Stimulated activated naive CD4-positive, alpha-beta T cell treated with Interleukin-2 at 50 U/mL for 16 hours (primary cell): ENCODE data around the gene FBXO47.

ENCODE experiments used
- DNase-seq: peaks from one replicate; lab custom pipeline; 2025; lab: John Stamatoyannopoulos, UW

FBXO47 gene, protein sequence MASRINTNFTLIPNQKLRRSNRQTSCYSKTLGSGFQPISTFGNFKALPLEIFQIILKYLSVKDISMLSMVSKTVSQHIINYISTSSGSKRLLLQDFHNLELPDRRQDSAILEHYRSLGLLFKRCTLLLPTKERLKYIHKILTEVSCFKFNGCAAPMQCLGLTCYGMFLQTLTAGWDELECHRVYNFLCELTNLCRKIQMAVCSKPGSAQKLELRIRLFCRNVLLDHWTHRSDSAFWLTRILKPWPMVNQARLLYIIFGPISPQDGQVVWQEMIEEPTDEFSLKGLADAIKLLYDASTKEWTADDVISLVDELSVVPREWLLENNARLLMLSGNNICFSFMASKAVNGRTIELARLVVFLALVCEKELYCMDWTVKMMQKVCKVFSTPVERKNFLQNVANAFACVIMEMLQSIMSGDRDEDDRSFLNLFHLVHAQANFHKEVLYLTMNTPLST

DNA sequence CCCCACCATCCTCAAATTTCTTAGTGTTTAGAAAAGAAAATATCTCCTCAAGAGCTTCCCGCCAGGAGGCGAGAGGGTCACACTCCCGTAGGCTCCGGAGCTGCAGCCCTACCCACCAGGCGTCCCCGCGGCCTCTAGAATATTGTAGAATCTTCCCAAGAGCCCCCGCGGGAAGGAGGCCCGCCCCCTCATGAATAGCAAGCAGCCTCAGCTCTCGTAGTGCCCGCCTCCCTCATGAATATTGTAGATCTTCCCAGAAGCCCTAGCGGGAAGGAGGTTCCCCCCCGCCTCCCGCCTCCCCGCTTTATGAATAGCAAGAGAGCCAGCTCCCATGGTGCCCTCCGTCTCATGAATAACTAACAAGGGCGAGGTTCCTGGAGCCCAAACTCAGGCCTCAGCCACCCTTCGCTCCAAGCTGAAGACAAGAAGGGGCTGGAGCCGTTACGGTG is at the start of gene FBXO47:
FBXO47 (minus strand) TSS at position 114 of the 449 bp plus-strand sequence. CDS start 4,378 bp downstream, outside the sequence.
- DNase-seq, result peak; percentile 84

DNA sequence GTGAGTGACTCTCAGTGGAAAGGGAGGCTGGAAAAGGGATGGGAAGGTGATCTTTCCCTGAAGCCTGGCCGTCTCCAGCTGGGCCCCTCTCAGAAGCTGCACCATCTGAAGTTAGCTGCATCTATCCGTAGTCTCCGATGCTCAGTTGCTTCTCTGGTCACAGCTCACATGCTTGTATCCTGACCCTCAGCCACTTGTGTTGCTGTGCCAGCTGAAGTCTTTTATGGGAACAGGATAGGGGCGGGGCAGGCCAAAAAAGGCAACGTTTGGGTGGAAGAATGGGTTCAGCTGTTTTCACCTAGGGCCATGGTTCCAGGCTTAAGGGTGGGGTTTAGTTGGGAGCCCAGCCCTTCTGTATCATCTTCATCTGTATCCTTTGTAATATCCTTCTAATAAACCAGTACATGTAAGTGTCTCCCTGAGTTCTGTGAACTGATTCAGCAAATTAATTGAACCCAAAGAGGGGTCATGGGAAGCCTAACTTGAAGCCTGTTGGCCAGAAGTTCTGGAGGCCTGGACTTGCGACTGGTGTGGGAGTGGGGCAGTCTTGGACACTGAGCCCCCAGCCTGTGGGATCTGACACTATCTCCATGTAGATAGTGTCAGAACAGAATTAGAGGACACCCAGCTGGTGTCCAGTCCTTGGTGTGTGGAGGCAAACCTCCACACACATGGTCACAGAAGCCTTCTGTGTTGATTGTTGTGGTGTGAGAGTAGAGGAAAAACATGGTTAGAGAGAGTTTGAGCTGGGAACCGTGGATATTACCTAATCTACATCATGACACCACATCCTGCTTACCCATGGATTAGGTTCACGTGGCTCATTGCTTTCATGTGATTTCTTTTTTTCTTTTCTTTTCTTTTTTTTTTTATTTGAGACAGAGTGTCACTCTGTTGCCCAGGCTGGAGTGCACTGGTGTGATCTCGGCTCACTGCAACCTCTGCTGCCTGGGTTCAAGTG is 49.3 kb upstream of the FBXO47 start:
- no peak for DNase-seq

DNA sequence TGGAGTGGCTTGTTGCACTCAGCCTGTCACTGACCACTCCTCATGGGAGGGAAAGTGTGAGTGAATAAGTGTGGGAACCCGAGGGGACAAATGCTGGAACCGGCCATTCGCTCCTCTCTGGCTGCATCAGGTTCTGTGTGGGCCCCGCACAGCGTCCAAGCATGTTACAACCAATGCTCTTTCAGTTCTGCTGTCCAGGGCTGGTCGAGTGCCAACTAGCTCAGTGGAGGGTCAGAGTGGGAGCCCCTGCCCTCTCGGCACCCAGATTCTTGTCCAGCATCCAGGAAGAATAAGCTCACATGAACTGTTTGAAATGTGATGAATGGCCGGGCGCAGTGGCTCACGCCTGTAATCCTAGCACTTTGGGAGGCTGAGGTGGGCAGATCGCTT is 48.3 kb upstream of the FBXO47 start:
- no peak for DNase-seq

DNA sequence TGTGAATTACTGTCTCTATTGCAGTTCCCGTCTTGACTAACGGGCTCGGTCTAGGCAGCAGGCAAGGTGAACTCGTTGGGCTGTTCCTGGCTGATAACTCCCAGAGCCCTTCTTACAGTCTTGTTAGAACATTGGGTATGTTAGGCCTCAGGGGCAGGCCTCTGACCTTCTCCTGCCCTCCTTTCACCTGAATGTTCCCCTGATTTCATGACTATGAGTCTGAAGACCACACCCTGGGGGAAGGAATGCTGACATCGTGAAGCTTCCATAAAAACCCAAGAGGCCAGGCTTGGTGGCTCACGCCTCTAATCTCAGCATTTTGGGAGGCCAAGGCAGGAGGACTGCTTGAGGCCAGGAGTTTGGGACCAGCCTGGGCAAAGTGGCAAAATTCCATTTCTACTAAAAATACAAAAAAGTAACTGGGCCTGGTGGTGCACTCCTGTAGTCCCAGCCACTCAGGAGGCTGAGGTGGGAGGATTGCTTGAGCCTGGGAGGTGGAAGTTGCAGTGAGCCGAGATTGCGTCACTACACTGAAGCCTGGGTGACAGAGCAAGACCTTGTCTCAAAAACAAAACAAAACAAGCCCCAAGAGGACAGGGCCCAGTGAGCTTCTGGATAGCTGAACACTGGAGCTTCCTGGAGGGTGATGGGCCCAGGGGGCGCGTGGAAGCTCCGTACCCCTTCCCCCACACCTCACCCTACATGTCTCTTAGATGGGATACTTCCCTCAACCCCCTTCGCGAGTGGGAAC is 47.8 kb upstream of the FBXO47 start:
- DNase-seq, result no peak

DNA sequence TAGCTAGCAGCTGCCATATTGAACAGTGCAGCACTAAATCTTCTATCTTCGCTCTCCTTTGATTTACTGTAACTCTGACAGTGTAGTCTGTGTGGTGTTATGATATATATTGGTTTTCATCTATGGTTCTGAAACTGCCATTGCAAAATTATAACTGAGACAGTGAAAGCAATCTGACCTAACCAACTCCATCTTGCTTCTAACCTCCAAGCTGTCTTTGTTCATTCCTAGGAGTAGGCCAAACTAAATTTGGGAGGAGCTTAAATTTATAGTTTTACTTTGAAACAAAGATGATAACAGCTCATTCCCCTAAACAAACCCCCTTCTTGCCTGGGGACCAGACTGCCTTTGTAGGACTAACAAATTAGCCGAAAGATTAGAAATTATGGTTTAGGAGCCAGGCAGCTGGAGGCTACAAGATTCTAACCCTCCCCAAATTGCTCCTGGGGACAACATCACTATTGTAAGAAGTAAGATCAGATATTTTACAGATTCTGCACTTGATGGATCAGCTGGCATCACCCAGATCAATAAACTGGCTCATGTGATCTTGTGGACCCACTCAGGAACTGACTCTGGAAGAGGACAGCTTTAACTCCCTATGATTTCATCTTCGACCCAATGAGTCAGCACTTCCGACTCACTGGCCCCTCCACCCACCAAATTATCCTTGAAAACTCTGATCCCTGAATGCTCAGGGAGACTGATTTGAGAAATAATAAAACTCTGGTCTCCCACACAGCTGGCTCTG is 47.0 kb upstream of the FBXO47 start:
- no peak for DNase-seq

DNA sequence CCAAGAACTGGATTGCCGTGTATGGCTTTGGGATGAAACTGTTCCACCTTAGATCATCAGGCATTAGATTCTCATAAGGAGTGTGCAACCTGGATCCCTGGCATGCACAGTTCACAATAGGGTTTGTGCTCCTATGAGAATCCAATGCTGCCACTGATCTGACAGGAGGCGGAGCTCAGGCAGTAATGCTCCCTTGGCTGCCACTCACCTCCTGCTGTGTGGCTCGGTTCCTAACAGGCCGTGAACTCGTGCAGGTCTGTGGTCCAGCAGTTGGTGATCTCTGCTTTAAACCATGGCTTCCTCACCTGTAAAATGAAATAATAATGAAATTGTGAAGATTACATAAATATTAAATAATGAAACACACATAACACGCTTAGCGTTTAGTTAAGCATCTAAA is 45.5 kb upstream of the FBXO47 start:
- no peak for DNase-seq

DNA sequence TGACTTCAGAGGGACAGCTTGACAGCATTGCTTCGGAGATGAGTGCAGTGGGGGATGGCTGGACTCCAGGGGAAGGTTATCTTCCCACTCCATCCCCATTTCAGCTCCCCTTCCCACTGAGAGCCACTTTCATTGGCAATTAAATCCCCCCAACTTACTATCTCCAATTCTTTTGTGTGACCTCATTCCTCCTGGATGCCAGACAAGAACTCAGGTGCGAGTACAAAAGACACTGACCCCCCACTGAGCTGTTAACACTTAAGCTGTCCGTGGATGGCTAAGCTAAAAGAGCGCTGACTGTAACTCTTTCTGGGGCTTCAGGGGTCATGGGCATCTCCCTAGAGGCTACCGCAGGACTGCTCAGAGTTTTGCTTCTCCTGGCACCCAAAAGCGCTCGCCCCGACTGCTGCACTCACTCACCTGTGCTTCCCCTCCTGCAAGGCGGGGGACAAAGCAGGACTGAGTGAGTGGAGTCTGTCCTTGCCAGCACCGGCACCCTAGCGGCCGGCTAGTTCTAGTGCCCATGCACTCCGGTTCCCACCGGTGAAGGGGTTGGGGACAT is 44.8 kb upstream of the FBXO47 start:
- no peak for DNase-seq

DNA sequence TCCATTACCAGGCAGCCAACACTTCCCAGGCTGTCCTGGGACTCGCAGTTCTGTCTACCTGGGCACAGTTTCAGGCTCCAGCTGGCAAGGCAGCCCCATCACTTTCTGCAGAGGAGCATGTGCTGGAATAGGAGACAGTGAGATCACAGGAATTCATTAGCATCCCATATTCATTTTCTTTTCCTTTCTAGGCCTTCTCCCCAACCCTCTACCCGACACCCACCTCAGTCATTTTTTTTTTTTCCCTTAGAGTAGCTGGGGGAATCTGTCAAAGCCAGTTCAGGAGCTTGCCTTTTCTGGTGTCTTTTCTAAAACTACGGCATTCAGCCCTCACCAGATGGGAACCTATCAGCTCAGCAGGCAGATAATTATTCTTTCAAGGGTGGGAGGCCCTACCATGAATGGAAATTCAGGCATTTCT is 42.4 kb upstream of the FBXO47 start:
- no peak for DNase-seq

DNA sequence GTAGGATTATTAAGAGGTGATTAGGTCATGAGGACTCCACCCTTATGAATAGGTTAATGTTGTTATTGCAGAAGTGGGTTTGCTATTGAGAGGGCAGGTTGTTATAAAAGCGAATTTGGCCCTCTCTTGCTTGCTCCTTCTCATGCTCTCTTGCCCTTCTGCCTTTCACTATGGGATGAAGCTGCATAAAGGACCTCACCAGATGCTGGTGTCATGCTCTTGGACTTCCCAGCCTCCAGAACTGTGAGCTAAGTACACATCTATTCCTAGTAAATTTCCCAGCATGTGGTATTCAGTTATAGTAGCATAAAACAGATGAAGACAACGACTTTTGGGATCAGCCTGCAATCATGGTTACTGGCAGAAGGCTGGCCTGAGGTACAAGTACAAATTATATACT is 41.4 kb upstream of the FBXO47 start:
- no peak for DNase-seq

DNA sequence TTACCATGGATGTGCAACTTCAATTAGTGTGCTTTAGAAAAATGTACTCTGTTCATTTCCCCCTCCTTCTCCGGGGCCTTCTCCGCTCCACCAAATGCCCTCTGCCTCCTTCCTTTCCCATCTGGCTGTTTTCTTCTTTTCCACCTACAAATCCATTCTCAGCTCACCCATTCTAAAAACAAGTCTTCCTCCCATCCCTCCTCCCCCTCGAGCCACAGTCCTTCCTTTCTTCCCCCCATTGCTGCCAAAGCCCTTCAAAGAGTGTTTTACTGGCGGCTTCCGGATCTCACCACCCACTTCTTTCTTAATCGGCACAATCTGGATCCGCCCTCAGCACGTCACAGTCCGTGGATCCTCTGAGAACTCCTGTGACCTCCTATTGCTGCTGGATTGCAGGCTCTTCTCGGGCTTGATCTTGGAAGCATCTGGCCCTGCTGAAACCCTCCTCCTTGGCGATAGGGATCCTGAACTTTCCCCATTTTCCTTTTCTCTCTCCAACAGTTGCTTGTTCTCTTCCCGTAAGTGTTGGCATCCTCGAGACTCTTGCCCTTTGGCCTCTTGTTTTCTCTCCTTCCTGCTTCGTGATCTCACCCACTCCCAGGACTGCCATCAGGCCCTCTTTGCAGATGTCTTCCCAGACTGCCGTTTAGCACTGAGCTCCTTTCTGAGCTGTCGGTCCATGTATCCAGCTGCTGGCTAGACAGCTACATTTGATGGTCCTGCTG is 36.0 kb upstream of the FBXO47 start:
- no peak for DNase-seq

DNA sequence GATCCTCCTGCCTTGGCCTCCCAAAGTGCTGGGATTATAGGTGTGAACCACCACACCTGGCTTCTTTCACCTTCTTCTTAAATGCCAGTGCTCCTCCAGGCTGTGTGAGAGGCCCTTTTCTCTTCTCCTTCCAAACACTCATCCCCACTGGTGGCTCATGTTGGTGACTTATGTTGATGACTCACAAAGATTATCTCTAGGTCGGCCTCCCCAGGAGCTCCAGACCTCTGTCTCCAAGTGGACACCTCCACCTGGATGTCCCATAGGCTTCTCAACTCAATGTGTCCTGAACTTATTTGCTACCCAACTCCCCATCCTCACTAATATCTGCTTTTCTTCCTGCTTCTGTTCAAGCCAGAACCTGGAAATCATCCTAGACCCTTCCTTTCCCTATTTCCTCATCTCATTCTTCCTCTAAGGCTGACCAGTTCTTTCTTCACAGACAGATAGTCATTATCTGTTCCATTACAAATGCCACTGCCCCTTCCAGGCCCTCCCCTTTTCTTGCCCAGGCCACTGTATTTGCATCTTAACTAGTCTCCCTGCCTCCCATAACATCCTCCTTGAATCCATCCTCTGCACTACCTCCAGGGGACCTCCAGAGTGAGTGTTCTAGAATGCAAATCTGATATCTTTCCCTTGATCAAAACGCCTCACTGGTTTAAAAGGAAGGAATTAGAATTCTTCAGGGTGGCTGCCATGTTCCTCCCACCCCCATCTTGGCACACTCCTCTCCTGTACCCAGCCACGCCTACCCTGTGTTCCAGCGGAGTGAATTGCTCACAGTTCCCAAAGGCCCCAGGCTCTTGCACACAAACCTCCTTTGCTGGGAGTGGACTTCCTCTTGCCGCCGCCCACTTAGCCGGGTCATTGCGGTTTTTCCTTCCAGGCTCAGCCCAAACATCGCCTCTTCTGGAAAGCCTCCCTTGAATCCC is 34.8 kb upstream of the FBXO47 start:
- DNase-seq, result no peak

DNA sequence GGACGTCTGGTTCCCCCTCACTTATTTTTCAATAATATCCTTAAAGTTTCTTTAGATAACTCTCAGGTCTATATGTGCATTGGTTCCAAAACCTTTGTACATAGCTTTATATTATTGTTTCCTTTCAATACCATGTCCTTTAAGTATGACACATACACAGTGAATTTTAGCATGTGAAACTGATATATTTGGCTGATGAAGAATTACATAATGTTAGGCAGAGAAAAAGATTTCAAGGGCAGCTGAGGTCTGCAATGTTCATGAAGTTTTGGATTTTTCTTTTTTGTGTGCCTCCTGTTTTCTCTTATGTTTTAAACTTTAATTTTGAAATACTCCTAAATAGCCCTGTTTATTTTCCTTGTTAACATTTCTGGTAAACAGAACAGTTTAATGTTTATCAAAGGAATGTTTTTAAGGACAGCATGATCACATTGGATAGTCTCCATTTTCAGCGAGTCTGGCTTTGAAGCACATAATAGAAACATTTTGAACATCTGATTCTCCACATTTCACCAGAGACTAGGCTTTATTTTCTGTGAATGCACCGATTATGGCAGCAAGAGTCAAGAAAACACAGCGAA is 32.9 kb upstream of the FBXO47 start:
- no peak for DNase-seq

DNA sequence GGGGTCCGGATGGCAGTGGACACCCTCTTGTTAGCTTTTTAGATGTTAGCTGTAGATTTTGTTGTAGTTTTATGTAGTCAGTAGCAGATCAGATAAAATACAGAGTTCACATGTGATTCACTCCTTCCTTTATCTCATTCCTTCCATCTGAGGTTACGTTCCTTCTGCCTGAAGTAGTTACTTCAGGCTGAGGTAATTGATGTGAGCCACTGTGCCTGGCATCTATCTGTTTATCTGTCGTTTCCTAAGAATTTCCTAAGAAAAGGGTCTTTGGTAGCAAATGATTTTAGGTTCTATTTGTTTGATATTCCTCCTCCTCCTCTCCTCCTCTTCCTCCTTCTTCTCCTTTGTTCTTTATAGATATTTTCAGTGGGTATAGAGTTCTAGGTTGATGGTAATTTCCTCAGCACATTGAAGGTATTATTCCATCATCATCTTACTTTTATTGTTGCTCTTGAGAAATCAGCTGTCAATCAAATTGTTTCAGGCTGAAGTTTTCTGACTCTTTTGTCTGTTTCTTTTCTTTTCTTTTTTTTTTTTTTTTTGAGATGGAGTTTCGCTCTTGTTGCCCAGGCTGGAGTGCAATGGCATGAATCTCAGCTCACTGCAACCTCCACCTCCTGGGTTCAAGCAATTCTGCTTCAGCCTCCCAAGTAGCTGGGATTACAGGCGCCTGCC is 29.6 kb upstream of the FBXO47 start:
- no peak for DNase-seq

DNA sequence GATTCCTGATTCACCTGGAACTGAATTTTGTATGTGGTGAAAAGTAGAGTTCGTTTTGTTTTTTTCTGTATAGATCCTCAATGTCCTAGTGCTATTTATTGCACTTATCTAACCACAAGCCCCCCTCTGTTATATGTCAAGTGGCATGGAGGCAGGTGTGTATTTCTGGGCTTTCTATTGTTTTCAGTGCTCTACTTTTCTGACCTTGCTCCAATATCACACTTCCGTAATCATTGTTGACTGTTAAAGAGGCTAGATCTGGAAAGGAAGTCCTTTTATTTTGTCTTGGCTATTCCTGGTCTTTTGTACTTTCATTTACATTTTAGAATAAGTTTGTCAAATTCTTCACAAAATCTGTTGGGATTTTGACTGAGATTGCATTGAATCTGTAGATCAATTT is 26.8 kb upstream of the FBXO47 start:
- no peak for DNase-seq

DNA sequence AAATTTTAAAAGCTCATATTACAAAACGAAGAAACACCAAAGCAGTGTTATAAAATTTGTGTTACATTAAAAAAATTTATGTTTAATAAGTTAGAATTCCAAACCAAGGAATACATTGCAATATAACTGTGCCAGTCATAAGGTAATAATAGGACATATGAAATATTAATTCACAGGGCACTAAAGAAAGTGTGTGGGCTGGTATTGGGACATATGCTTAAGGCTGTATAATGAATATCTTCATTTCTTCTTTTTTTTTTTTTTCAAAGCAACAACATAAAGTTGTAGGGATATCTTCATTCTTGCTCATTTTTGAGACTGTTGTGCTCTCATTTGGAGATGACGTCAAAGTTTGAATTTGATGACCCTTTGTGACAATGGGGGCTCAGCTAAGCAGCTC is 17.5 kb upstream of the FBXO47 start:
- DNase-seq, result no peak

DNA sequence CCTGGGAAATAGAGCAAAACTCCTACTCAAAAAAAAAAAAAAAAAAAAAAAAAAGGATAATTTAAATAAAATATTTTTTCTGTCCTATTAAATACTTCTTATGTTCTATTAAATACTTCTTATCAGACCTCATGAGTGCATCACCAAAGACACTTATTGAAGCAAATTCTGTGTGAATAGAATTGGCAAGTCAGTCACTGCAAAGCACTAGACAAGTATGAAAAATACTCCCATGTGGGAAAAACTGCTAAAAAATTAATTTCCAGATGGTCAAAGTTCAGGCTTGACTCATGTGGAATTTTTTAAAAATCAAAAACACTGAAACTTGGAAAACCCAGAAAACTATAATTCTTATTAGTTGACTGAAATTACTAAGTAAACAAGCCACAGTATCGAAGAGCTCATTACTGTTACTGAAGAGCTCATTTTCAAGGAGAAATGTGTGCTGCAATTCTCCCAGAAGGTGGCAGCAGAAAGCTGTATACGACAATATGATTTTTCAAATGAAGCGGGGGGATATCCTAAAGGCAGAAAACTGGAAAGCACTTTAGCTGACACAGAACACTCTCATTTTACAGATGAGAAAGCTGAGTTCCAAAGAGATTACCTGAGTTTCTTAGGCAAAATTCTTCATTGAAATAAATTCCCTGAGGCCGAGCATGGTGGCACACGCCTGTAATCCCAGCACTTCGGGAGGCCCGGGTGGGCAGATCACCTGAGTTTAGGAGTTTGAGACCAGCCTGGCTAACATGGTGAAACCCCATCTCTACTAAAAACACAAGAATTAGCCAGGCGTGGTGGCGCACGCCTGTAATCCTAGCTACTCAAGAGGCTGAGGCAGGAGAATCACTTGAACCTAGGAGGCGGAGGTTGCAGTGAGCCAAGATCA is 15.9 kb upstream of the FBXO47 start:
- DNase-seq, result peak; percentile 17

DNA sequence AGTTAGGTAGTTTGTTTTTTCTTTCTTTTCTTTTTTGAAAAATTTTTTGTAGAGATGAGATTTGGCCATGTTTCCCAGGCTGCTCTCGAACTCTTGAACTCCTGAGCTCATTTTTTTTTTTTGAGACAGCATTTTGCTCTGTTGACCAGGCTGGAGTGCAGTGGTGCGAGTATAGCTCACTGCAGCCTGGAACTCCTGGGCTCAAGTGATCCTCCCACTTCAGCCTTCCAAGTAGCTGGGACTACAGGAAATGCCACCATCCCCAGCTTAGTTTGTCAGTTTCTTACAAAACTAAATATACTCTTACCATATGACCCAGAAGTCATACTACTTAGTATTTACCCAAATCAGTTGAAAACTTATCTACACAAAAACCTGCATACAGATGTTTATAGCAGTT is 14.4 kb upstream of the FBXO47 start:
- no peak for DNase-seq
